GM18499 (cell line): ENCODE data around the gene ATP13A2.

ENCODE experiments used
- ATAC-seq: cut with Tn5 transposase; IDR thresholded peaks from one replicate; pipeline ENCODE4 v1.9.1; 2021; ENCODE audit warnings: moderate number of reproducible peaks; ENCODE audit not compliant: insufficient read depth, unreplicated experiment

The ATP13A2 gene

DNA sequence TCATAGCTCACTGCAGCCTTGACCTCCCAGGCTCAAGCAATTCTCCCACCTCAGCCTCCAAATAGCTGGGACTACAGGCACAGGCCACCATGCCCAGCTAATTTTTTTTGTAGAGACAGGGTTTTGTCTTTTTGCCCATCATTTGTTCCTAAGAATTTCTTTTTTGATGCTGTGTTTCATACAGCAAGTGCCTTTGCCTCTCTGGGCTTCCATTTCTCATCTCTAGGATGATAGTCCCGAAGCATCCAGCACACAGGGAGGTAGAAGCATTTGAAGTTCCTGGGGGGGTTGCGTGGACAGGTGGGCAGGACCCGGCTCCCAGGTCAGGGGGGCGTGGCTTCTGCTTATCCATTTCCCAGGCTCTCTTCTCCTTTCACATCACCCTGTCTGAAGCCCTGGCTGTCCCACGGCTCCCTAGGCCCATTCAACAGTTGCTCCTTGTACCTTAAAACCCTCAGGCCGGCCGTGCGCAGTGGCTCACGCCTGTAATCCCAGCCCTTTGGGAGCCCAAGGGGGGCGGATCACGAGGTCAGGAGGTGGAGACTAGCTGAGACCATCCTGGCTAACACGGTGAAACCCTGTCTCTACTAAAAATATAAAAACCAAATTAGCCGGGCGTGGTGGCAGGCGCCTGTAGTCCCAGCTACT, 3.4 kb downstream of the ATP13A2 start:
- no peak for ATAC-seq

DNA sequence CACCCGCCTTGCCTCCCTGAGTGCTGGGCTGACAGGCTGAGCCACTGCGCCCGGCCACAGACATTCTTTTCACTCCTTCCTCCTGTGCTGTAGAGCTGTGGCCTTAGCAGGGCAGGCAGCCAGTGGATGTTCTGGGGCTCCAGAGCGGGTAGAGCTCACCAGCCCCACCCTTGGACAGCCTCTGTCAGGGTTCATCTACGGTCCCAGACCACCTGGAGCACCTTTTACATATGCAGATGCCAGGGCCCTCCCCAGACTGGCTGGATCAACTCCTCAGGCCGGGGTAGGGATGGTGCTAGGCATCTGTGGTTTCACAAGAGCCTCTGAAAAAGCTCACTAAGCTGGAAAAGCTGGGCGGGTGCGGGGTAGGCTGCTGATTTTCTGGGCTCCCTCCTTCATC, 4.6 kb downstream of the ATP13A2 start:
- ATAC-seq: no peak

DNA sequence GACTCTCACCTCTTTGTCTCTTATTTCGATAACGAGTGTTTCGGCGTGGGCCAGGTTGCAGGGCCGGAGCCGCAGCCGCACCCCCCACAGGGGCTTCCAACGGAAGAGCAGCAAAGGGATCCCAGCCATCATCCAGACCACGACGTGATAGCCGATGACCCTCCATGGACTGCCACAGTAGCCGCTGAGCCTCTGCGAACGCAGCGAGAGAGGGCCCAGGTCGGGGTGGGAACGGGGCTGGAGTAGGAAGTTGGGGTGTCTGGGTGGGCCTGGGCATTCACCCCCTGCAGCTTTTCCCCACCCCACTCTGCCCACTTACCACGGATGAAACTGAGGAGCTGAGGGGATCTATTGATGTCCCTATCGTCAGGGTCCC, 6.4 kb downstream of the ATP13A2 start:
- no peak for ATAC-seq

DNA sequence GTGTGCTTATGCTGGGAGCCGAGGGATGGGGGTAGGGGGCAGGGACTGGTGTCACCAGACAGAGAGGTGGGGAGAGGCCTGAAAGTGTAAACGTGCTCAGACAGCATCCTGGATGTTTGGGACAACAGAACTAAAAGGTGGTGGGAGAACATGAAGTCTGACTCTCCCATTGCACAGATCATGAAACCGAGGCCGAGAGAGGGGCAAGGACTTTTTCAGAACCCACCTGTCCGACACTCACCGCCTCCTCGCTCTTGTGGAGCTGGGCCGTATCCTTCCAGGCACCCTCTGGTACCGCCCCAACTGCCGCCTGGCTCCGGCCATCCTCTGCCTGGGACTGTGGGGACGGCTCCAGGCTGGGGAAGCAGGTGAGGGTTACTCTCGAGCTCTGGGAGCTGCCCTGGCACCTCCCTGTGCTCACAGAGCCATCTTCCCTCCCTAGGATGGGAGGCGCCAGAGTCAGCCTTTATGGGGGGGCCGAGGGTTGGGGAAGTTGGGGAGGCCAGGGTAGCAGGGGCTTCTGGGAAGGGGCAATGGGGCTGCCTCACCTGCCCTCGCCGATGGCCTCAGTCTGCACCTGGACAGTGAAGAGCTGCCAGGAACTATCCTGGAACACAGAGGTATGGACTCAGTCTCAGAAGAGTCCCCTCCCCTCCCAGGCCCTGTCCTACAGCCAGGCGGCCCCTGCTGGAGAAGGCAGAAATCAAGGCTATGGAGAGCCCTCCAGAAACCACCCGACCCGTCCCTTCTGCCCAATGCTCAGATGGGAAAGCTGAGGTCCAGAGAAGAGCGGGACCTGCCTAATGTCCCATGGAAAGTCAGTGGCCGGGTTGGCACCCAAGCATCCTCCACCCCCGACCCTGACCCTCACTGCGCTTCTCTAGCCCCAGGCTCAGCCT, 7.0 kb downstream of the ATP13A2 start:
- no peak for ATAC-seq

DNA sequence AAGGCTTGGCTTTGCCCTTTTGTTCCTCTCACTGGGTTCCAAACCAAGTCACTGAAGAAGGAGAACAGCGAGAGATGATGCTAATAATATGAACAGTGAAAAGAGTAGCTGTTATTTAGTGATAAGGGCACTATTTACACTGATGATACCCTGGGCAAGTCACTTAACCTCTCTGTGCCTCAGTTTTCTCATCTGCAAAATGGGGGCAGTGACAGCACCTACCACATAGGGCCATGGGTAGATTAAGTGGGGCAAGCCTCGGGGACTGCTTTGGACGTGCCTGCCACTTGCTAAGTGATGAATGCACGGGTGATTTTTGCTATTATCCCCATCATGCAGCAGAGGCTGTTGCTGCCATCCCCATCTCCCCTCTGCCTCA, 9.2 kb downstream of the ATP13A2 start:
- no peak for ATAC-seq

DNA sequence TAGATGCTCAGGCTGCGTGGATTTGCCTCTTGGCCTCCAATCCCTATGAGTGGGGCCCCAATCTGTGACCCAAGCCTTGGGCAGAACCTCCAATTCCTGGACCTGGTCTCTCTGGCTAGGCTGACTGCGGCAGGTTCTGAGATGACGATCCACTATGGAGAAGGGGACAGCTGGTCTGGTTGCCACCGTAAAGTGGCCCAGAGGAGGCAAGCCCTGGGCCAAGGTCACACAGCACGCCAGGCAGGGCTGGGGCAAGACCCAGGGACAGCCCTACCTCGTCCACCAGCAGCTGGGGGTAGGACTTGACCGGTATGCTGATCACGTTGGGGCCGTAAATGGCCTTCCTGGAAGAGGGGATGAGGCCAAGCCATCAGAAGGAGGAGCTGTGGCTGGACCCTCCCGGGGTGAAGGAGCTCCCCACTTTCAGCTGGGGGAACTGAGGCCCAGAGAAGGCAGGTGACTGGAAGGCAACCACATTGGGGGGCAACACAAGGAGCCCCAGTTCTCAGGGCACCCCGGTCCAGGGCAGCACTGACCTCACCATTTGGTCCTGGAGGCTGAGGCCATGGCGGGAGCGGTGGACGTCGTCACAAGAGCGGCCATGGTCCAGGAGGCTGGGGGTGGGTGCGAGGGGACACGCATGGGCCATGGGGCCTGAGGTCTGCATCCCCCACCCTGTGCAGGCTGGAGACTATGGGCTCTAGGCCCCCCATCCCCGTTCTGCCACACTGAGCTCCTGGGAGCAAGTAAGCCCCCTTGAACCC, 9.8 kb downstream of the ATP13A2 start:
- no peak for ATAC-seq

DNA sequence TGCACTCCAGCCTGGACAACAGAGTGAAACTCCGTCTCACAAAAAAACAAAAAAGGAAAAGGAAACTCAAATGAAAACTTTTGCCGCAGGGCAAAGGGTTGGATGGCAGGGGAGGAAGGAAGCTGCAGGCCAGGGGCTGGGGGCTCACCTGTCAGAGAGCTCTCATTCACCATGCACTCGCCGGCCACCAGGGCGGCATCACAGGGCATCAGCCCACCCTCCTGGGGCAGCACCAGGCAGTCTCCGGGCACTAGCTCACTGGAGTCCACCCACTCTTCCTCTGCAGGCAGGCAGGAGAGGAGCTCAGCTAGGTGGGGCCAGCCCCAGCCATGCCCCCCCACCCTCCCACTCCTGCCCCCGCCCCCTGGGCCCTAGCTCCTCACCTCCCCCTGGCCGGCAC, 11.9 kb downstream of the ATP13A2 start:
- ATAC-seq: no peak

DNA sequence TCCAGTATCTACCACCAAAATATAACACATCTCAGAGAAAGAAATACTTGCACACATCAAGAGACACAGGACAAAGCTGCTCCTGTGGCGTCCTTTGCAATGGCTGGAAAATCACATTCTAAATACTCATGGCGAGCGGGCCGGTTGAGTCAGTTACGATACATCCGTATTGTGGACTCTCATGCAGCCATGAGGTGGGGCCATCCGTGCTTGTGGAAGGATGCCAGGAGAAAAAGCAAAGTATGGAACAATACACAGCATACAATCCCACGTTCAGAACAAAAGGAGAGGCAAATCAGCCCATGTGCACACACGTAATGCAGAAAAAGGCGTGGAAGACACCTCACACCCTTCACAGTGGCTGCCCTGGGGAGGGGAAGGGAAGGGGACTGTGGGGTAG, 13.1 kb downstream of the ATP13A2 start:
- ATAC-seq: no peak

DNA sequence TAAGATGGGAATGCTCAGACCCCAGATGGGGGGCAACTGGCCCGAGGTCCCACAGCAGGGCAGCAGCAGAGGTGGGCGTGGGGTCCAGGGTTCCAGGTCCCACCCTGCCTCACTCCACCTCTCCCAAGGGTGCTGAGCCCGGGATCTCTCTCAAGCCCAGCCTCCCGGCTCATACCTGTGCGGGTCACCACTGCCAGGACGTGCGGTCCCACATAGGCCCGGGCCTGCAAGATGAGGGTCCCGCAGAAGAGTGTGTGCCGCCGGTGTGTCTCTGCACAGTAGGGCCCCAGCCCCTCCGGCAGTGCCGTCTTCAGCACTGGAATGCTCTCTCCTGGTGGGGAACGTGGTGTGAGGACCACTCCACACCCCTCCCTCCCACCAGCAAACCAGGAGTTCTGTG, 14.9 kb downstream of the ATP13A2 start:
- no peak for ATAC-seq

DNA sequence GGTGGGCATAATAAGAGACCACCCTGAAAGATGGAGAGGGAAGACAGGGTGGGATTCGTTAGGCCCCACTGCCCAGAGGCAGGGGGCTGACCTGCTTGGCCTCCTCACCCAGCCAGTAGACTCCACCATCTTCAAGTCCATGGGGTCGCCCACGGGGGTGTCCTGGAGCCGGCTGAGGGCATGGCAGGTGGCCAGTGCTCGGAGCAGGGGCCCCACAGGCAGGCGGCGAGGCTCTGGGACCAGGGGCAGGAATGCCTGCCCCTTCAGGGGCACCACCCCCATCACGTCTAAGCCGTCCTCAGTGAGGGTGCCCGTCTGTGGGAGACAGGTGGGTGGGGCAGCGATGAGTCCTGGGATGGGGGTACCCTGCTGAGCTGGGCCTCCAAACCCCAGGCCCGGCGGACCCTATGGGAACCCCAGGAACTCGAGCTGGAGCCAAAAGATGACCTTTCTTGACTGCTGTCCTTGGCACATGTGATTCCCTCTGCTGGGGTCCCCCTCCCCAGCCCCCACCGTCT, 18.1 kb downstream of the ATP13A2 start:
- ATAC-seq: no peak

DNA sequence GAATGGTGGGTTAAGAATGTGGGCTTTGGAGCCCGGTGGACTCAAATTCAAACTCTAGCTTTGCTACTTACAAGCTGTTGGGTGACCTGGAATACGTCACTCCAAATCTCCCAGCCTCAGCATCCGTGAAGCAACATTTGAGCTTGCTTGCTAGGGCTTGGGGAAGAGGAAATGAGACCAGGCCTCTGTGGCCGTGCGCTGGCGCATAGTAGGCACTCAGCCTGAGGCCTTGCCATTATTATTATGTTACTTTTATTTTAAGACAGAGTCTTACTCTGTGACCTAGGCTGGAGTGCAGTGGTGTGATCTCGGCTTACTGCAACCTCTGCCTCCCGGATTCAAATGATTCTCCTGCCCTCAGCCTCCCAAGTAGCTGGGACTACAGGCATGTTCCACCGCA, 19.1 kb downstream of the ATP13A2 start:
- no peak for ATAC-seq

DNA sequence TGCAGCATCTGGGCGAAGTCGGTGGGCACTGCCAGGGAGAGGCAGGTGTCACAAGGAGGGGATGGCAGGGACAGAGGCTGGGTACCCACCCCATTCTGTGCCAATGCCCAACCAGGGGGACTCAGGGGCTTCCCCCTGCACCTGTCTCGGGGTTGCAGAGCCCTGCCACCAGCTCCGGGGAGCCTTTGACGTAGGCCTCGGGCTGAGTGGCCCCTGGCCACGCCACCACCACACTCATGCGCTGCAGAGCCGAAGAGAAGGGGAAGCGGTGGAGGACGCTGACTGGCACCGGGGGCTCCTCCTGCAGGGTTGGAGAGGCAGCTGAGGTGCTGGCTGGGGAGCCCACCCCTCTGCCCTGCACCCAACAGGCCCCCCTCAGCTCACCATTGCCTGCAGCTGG, 19.6 kb downstream of the ATP13A2 start:
- ATAC-seq: no peak

DNA sequence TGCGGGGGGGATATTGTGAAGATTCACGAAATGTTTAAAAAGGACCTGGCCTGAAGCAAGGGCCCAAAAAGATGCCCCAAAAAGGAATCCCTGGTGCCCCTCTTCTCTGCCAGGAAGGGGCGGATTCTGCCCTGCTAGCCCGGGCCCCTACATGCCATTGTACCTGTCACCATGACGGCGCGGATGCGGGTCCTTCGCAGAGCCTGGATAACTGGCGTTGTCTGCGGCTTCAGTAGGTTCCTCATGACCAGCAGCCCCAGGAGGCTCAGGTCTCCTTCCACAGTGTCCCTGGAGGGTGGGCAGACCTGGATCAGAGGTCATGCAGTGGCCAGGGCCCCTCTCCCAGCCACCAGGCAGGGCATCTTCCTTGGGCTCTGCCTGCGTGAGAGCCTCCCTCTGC, 20.2 kb downstream of the ATP13A2 start:
- no peak for ATAC-seq

DNA sequence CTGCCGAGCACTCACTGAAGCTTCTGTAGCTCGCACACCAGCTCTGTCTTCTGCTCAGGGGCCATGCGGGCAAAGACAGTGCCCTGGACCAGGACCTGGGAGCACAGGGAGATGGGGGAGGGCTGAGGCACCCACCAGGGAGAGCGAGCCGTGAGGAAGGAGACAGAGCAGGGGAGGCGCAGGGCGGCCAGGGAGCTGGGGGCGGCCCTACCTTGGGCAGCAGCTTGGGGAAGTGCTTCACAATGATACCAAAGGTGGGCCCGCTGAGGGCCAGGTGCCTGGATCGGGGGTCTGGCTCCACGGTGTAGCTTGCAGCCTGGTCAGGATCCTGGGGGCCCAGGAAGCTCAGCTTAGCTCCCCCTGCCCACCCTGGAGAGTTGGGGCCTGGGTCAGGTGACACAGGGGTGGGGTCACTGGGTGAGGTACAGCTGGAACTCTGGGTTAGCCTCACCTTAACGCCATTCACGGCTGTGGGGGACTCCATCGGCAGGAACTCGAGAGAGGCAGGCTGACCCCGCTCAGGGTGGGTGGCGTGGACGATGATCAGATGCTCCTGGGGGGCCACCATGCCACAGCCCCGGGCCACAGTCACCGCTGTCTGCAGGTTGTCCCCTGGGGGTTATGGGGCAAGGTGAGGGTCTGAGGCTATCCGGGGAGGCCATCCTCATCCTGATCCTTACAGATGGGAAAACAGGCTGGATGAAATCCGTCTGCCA, 21.9 kb downstream of the ATP13A2 start:
- no peak for ATAC-seq

DNA sequence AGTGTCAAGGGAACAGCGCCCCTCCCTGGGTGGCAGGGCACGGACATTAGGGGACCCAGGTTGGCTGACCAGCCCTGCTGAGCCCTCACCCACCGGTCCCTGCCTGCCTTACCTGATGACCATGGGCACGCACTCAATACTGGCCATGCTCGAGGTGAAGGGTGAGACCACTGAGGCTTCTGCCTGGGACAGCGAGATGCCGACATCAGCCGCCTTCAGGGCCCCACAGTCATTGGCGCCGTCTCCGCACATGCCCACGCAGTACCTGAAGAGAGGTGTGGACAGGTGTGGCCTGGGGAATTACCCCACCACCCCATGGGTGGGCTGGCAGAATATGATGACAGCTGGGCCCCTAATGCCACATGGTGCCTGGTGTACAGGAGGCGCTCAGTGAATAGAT, 23.5 kb downstream of the ATP13A2 start:
- no peak for ATAC-seq

DNA sequence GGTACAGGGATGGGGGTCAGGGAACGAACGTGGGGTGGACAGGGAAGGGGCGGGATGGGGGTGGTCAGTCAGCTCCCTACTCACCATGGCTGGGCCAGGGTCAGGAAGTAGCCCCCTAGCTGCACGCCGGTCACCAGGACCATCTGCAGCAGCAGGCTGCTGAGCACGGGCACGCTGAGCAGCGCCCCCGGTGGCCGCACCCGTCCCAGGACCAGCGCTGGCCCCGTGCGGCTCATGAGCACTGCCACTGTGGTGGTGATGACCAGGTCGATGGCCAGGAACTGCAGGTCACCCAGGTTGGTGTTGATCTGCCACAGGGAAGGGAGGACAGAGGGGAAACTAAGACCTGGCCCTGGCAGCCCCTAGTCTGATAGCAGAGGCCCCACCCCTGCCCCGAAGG, 24.8 kb downstream of the ATP13A2 start:
- ATAC-seq: no peak

DNA sequence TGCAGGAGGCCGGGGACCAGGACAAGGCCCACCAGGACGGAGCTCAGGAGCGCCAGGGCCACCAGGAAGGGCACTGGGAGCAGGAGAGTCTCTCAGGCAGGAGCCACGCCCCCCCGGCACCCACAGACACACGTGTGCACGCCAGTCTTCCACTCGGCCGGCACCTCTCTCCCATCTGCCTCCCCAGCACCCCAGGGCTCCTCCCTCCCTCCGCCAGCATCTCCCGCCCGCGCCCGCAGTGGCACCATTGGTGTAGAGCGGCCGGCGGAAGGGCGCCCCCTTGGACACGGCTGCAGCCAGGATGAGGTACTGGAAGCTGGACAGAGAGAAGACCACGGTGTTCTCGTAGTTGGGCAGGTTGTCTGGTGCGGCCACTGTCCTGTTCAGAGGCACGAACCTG, 25.2 kb downstream of the ATP13A2 start:
- ATAC-seq: no peak

DNA sequence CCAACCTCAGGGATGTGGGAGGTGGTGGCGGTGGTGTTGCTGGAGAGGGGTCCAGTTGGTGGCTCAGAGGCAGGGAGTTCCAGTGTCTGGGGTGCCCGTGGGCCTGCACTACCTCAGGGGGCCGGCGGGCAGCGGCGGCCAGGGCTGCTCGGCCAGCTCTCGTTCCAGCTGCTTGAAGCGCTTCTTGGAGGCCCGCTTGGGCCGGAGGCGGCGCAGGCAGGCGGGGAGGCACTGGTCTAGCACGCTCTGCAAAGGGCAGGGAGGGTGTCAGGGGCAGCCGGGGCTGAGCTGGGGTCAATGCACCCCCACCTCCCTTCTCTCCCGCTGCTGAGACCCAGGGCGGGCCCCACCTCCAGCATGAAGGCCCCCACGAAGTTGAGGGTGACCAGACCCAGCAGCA, 25.6 kb downstream of the ATP13A2 start:
- ATAC-seq: no peak

DNA sequence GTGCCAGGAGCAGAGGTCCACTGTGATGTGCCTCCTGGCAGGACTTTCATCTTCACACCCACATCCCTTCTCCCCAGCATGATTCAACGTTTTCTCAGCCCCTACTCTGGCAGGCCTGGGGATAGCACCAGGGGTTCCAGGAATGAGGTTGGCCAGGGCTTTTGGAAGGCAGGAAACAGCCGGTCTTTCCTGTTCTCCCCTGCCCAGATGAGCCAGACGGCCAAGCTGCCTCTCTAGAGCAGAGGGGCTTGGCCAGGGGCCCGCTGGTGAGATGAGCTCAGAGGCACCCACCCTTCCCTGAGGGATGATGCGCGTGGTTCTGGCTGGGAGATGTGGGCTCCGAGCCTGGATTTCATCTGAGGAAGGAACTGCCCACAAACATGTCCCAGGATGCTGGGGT, 27.0 kb downstream of the ATP13A2 start:
- ATAC-seq: no peak

DNA sequence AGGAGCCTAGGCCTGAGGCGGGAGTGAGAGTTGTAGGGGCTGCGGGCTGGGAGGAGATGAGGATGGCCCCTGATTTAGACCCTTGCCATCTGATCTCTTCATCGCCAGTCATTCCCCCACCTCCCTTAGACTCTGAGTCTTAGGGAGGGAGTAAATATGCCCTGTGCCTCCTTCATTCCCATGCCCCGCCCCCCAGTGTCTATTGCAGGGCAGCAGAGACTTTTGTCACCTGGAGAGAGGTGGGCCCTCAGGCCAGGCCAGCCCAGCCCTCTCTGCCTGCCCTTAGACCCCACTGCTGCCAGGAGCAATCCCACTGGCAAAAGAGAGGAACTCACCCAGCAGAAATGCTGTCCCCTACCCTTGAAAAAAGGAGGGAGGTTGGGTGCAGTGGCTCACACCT, 28.1 kb downstream of the ATP13A2 start:
- no peak for ATAC-seq
